Measurements from ENCODE around the gene RNLS. TPM values are rescaled to one million over a fixed set of nuclear protein-coding genes. Genes with fewer than 3 reads are reported as not detected.

RNLS gene
- total RNA-seq, 1 donor from 2014 or later = 4.4 TPM

DNA sequence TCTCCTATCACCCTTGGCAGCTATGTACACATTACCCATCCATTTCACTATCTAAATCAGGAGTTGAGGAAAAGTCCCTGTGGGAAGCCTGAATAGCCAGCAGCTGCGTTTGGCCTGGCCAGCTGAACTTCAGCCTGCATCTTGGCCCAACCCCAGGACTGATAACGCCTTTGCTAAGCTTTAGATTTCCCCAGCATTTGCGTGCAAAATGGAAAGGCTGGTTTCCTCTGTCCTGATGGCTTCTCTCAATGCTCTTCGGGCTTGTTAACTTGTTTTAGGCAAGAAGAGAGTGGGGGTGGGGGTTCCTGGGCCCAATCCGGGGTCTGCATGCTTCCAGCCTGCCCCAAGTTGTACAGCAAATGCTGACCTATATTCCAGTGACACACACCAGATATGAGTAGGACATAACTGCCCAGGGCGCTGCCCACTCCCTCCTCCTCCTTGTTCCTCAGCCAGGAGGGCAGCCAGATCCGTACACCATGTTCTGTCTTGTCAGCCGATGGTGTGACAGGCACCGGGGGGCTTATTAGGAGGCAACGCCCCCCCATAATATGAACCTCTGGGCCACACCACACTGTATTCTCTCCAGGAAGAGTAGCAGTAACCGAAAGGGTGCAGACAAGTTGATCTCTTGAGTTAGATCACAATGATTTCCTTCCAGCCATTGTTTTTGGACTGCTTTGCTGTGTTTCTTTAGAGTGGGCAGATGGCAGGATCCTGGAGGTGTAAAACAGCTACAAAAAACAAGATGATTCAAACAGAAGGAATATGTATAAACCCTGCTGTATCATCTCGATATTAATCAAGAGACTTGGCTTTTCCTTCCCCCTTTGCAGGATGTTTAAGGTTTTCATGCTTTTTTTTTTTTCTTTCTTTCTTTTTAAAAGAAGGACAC is 339.0 kb downstream of the RNLS start:
- H3K36me3 Mint-ChIP-seq (ENCODE audit: unreplicated experiment) = no peaks in the 10 kb centered on the region
- no peak overlapping the region for H3K27ac Mint-ChIP-seq (ENCODE audit: unreplicated experiment)
- H3K4me3 Mint-ChIP-seq (ENCODE audit: unreplicated experiment) = no peak overlapping the region
- DNase-seq = no peak
- TF ChIP-seq, protein P1, sequence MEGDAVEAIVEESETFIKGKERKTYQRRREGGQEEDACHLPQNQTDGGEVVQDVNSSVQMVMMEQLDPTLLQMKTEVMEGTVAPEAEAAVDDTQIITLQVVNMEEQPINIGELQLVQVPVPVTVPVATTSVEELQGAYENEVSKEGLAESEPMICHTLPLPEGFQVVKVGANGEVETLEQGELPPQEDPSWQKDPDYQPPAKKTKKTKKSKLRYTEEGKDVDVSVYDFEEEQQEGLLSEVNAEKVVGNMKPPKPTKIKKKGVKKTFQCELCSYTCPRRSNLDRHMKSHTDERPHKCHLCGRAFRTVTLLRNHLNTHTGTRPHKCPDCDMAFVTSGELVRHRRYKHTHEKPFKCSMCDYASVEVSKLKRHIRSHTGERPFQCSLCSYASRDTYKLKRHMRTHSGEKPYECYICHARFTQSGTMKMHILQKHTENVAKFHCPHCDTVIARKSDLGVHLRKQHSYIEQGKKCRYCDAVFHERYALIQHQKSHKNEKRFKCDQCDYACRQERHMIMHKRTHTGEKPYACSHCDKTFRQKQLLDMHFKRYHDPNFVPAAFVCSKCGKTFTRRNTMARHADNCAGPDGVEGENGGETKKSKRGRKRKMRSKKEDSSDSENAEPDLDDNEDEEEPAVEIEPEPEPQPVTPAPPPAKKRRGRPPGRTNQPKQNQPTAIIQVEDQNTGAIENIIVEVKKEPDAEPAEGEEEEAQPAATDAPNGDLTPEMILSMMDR (IDR thresholded peaks at IDR 0.05; ENCODE audit: partially characterized antibody, unreplicated experiment) = no peak
- no peaks in the 10 kb centered on the region for H3K4me1 Mint-ChIP-seq (ENCODE audit: low read depth, unreplicated experiment)
- H3K9me3 Mint-ChIP-seq (ENCODE audit: unreplicated experiment) = no peaks in the 10 kb centered on the region
- H3K27me3 Mint-ChIP-seq (ENCODE audit: unreplicated experiment) = no peaks in the 10 kb centered on the region

DNA sequence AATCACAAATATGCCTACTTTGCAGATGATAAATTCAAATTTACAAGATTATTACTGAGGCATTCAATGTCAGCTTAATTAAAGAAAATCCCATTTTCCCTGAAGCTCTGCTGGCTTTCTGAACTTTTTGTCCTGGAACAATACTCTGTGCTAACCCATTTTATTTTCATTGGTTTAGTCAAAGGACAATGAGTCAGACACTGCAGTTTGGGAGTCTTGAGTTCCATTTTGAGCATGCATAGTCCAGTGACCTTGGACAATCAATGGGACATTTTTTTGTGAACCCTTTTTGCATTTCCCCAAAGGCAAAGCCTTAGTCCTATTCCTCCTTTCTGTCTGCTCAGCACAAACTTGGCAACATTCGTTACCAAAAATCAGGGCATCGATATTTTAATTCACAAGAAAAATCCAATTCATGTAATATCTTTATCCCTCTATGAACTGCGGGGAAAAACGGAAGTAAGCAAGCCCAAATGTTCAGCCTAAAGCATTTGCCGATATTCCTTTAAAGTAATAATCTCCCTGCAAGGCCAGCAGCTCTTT is 339.8 kb downstream of the RNLS start:
- TF ChIP-seq, protein P1 (IDR thresholded peaks at IDR 0.05; ENCODE audit: partially characterized antibody, unreplicated experiment) = no peak
- DNase-seq = no peak
- Mint-ChIP-seq H3K4me1 (ENCODE audit: low read depth, unreplicated experiment) (no peaks in the 10 kb centered on the region), H3K27me3 (ENCODE audit: unreplicated experiment) (no peaks in the 10 kb centered on the region), H3K9me3 (ENCODE audit: unreplicated experiment) (no peaks in the 10 kb centered on the region), H3K27ac (ENCODE audit: unreplicated experiment) (no peak overlapping the region), H3K4me3 (ENCODE audit: unreplicated experiment) (no peak overlapping the region), H3K36me3 (ENCODE audit: unreplicated experiment) (no peaks in the 10 kb centered on the region)

DNA sequence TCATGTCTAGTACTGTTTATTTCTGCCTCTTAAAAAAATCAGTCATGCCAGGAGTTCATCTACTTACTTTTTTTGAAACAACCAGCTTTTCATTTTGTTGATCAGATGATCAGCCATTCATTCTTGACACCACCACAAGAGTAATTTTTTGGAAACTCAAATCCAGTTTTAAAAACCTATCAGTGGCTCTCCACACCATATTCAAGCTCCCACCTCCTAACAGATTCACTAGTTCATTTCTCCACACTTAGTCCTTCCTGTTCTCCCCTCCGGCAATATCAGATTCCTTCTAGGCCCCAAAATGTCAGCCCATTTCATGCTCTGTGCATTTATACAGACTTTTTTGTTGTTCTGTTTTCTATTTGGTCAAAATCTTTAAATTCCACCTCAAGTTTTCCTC is 341.6 kb downstream of the RNLS start:
- H3K9me3 Mint-ChIP-seq (ENCODE audit: unreplicated experiment) = no peaks in the 10 kb centered on the region
- no peaks in the 10 kb centered on the region for H3K27me3 Mint-ChIP-seq (ENCODE audit: unreplicated experiment)
- no peak overlapping the region for H3K27ac Mint-ChIP-seq (ENCODE audit: unreplicated experiment)
- no peaks in the 10 kb centered on the region for H3K4me1 Mint-ChIP-seq (ENCODE audit: low read depth, unreplicated experiment)
- DNase-seq = no peak
- no peaks in the 10 kb centered on the region for H3K36me3 Mint-ChIP-seq (ENCODE audit: unreplicated experiment)
- TF ChIP-seq, protein P1 (IDR thresholded peaks at IDR 0.05; ENCODE audit: partially characterized antibody, unreplicated experiment) = no peak
- no peak overlapping the region for H3K4me3 Mint-ChIP-seq (ENCODE audit: unreplicated experiment)

DNA sequence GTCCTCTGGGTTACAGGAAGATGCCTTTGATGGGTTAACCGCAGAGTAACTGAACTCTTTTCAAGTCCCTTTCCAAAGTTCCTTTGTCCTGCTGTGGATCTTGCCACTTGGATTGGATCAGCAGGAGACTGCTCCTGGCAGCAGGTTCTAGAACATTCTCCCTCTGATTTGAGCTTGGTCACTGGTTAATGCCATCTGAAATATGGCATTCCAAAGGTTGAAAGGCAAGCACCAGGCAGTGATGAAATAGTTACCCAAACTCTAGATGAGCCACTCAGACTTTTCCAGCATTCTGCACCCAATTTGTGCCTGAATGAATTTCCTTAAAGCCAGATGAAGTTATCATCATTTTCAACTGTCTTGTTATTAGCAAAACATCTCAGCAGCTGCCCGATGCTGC is 343.9 kb downstream of the RNLS start:
- DNase-seq = no peak
- Mint-ChIP-seq H3K4me1 (ENCODE audit: low read depth, unreplicated experiment) (no peaks in the 10 kb centered on the region), H3K27ac (ENCODE audit: unreplicated experiment) (no peak overlapping the region), H3K9me3 (ENCODE audit: unreplicated experiment) (no peaks in the 10 kb centered on the region), H3K4me3 (ENCODE audit: unreplicated experiment) (no peak overlapping the region), H3K36me3 (ENCODE audit: unreplicated experiment) (no peaks in the 10 kb centered on the region), H3K27me3 (ENCODE audit: unreplicated experiment) (no peaks in the 10 kb centered on the region)
- TF ChIP-seq, protein P1 (IDR thresholded peaks at IDR 0.05; ENCODE audit: partially characterized antibody, unreplicated experiment) = no peak

DNA sequence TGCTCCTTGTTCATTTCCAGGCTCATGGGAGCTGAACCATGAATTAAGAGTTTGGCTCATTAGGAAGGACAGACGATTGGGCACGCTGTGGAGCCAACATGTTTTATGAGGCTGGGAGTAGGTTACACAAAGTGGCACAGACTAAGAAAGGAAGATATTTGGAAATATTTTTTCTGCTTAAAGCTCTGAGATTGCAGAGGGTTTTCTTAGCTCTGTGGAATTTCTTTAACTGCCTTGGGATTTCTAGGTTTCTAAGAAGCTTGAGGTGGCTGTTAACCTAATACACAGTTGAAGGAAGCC is 344.6 kb downstream of the RNLS start:
- Mint-ChIP-seq H3K4me1 (ENCODE audit: low read depth, unreplicated experiment) (peaks cover 4% of the 10 kb centered on the region), H3K36me3 (ENCODE audit: unreplicated experiment) (no peaks in the 10 kb centered on the region), H3K4me3 (ENCODE audit: unreplicated experiment) (no peak overlapping the region), H3K9me3 (ENCODE audit: unreplicated experiment) (no peaks in the 10 kb centered on the region), H3K27me3 (ENCODE audit: unreplicated experiment) (peaks cover 3% of the 10 kb centered on the region), H3K27ac (ENCODE audit: unreplicated experiment) (no peak overlapping the region)
- no peak for DNase-seq
- TF ChIP-seq, protein P1 (IDR thresholded peaks at IDR 0.05; ENCODE audit: partially characterized antibody, unreplicated experiment) = no peak
